ENCODE results near the gene FRAS1. TPM values are rescaled to one million over a fixed set of nuclear protein-coding genes. Genes with fewer than 3 reads are reported as not detected.

Gene FRAS1
- total and polyA plus RNA-seq, 9 of the 15 experiments (the other 6 are each of a cell fraction or from before 2014, with no cell fraction given): under 0.01 to 0.11 (median 0.04) TPM; not detected in 2

DNA sequence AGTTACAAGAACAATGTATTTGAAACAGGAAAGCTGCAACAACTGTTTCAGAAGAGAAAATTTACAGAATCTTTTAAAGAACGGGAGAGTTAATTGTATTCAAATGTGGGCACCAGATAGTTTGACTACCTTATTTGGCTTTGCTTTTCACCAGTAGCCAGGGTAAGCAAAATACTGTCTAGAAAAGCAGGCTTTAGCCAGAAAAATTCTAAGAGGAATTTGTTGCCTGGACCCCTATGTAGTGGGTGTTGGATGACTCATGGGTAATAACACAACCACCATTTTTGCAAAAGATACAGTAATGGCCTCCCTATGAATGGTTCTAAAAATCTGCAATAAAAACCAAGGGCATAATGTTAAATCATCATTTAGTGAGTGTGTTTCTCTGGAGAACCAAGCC is 261.0 kb downstream of the FRAS1 start:
- Histone ChIP-seq H2AFZ (ENCODE audit: low read depth, low read length) (no peak overlapping the region), H3K9me3 (replicated peaks; ENCODE audit: control insufficient read depth, insufficient read depth, low read depth, low read length) (no peaks in the 10 kb centered on the region), H3K4me1 (replicated peaks in 1 of 2; ENCODE audit: control insufficient read depth in 2 of 2, insufficient read depth in 2 of 2, low read length in 2 of 2) (no peaks in the 10 kb centered on the region), H3K9me1 (ENCODE audit: control insufficient read depth, insufficient read depth, low read length) (no peaks in the 10 kb centered on the region), H3K79me2 (ENCODE audit: control insufficient read depth, insufficient read depth, low read length) (no peaks in the 10 kb centered on the region), H3K9ac (ENCODE audit: insufficient read depth in 1 of 2, low read depth in 2 of 2, low read length in 2 of 2) (no peak overlapping the region), H3K4me2 (ENCODE audit: insufficient read depth, low read length) (no peak overlapping the region), H3K4me3 (no peak overlapping the region), H3K36me3 (ENCODE audit: control insufficient read depth, insufficient read depth, low read length) (no peaks in the 10 kb centered on the region), H3K27me3 (ENCODE audit: control insufficient read depth in 2 of 2, insufficient read depth in 2 of 2, low read length in 2 of 2) (peaks cover 7 to 11% of the 10 kb centered on the region in 2 experiments; a peak in 4 of 5 replicates), H3K27ac (ENCODE audit: extremely low read depth, low read depth, low read length) (no peak overlapping the region), H4K20me1 (replicated peaks; ENCODE audit: control insufficient read depth, insufficient read depth, low read length) (no peaks in the 10 kb centered on the region)
- intact Hi-C loops (cut with micrococcal nuclease) (no loop called here), in situ Hi-C loops (cut with MboI) (no loop called here)
- CTCF ChIA-PET (ENCODE audit: low intra/inter-chr PET ratio): no interaction called here
- ATAC-seq (no peak), DNase-seq (ENCODE audit: extremely low read depth in 1 of 4, low spot score in 3 of 4) (no peak), FAIRE-seq (no peak)
- no TSS peak for BruUV-seq (replicated peaks)
- TF ChIP-seq, protein P1, sequence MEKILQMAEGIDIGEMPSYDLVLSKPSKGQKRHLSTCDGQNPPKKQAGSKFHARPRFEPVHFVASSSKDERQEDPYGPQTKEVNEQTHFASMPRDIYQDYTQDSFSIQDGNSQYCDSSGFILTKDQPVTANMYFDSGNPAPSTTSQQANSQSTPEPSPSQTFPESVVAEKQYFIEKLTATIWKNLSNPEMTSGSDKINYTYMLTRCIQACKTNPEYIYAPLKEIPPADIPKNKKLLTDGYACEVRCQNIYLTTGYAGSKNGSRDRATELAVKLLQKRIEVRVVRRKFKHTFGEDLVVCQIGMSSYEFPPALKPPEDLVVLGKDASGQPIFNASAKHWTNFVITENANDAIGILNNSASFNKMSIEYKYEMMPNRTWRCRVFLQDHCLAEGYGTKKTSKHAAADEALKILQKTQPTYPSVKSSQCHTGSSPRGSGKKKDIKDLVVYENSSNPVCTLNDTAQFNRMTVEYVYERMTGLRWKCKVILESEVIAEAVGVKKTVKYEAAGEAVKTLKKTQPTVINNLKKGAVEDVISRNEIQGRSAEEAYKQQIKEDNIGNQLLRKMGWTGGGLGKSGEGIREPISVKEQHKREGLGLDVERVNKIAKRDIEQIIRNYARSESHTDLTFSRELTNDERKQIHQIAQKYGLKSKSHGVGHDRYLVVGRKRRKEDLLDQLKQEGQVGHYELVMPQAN (IDR thresholded peaks at IDR 0.05; ENCODE audit: borderline replicate concordance): no peak
- TF ChIP-seq PHF20 (IDR thresholded peaks at IDR 0.05; ENCODE audit: partially characterized antibody) (no peak), CCNT2 (IDR thresholded peaks at IDR 0.05; ENCODE audit: borderline replicate concordance, extremely low read depth, insufficient read length, low read depth, low read length) (no peak), FOXA3 (CRISPR knock-in tag; conservative IDR thresholded peaks at IDR 0.05 in 1 of 2, IDR thresholded peaks at IDR 0.05 in 1 of 2) (no peak), RBFOX2 (IDR thresholded peaks at IDR 0.05; ENCODE audit: low read depth, low read length) (no peak), GATAD2A (IDR thresholded peaks at IDR 0.05) (no peak)
- TF ChIP-seq, protein P2, sequence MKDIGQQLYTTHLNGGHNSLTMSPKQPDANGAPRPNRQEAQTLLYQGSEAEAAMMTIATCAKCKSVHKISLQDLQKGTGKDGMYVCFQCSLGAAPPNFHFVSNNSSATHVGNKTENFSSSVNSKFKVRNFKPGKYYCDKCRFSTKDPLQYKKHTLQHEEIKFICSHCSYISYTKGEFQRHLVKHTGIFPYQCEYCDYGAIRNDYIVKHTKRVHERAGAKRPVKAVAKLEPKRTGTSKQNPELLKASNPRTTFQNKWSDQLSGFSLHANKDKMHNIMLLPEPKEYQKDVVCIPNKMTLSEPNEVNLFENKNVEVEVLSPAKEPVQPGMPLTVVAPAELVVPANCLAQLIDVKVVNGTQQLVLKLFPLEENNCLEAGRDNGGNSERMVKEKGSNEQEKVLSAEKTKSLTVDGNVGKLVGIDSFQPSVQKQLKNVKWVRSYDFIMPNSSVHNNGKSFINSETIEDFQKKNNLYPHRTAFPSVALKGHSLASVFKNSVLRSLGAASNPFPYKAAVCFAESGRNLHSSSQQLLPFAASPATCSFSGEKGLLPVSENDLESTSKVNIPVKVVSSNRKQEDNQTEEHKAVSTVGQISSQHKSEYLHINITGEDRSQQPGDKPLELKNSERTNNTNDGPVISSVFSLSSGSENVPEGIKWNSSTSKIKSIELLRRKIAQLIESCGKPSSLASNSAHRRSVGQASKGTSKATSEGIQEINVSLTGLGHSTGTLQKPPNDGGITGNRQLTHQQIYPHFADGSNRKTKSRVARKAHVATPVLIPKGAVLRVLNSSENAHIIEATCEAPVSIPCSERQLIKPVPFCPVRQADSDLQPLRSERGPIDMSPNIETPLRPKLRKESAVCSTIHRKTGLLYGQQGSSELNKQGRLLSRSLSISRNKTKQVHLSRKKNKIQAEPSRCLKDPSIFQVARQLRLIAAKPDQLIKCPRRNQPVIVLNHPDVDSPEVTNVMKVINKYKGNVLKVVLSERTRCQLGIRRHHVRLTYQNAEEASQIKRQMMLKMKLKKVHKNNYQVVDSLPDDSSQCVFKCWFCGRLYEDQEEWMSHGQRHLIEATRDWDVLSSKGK (CRISPR knock-in tag; IDR thresholded peaks at IDR 0.05): no peak
- TF ChIP-seq, protein P3, sequence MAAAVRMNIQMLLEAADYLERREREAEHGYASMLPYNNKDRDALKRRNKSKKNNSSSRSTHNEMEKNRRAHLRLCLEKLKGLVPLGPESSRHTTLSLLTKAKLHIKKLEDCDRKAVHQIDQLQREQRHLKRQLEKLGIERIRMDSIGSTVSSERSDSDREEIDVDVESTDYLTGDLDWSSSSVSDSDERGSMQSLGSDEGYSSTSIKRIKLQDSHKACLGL (CRISPR knock-in tag; IDR thresholded peaks at IDR 0.05; ENCODE audit: borderline replicate concordance, poor library complexity, severe bottlenecking): no peak
- POLR2A ChIA-PET: no interaction called here
- 0% methylated on average over 1 of the region's 1 CpG for WGBS (ENCODE audit: insufficient coverage, low coverage, missing lambda C conversion rate)
